Measurements from ENCODE around the gene KIF20A. TPM values are rescaled to one million over a fixed set of nuclear protein-coding genes. Genes with fewer than 3 reads are reported as not detected.
"Not testable (repeated sequence)": the region's sequence is repeated elsewhere in the genome, so short reads cannot be mapped to it uniquely, and the experiment has no call there.

Gene KIF20A
- polyA plus RNA-seq, 10 donors, result 13.8 to 34.5 (median 22.2) TPM

DNA sequence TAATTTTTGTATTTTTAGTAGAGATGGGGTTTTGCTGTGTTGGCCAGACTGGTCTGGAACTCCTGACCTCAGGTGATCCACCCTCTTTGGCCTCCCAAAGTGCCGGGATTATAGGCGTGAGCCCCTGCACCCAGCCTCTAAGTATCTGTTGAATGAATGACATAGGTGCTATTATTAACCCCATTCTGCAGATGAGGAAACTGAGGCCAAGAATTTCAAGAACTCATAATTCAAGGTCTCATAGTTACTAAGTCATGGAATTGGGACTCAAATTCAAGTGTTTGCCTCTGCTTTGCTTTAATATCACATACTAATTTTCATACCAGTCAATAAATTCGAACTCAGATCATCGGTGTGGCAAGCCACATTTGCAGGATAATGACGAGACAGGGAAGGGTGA is 1.9 kb downstream of the KIF20A start:
- no peak for DNase-seq

DNA sequence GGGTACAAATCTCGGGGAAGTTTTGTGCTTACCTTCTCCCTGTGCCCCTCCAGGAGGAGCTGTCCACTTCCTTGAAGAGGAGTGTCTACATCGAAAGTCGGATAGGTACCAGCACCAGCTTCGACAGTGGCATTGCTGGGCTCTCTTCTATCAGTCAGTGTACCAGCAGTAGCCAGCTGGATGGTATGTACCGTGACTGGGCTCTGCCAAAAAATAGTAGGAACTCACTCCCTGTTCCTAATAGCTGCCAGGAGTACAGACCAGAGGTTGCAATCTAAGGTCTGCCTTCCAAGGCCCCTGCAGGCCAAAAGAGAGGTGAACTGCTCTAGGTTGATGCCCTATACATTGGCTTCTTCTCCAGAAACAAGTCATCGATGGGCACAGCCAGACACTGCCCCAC is 3.9 kb downstream of the KIF20A start:
- DNase-seq, result no peak

DNA sequence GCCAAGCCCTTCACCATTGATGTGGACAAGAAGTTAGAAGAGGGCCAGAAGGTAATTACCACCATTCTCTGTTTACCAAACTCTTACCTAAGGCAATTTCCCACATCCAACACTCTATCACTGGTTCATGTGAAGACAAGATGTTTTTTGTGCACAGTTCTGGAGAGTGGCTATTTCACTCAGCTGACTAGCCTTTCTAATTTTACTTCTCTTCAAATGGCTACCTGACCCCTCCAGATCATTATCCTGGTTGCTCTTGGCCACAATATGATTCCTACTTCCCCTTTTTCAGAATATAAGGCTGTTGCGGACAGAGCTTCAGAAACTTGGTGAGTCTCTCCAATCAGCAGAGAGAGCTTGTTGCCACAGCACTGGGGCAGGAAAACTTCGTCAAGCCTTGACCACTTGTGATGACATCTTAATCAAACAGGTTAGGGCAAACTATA is 7.1 kb downstream of the KIF20A start:
- DNase-seq, result no peak

DNA sequence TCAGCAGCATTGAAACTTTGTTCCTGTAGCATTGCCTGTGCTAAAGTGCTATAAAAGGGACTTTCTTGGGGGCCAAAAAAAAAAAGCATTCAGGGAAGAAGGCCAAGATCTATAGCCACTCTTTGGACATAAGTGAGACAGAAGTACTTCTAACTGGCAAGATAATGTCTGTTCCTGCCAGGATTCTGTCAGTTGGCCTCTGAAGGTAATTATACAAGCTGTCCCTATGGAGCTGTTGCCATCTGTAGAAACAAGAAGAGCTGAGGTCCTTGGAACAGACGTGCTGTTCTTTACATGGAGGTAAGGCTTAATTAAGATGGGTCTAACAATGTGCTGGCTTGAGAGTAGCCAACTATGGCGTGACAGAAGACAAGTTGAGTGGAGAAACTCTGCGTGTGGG is 9.7 kb downstream of the KIF20A start:
- DNase-seq, result no peak

DNA sequence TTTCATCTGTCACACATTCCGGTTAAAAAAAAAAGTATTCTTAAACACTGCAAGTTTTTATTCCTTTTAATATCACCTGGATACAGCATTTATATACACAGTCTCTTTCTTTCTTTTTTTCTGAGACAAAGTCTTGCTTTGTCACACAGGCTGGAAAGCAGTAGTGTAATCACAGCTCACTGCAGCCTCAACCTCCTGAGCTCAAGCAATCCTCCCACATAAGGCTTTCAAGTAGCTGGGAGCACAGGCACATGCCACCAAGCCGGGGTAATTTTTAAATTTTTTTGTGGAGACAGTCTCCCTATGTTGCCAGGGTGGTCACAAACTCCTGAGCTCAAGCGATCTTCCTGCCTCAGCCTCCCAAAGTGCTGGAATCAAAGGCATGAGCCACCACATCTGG is 13.9 kb downstream of the KIF20A start:
- DNase-seq, result no peak

DNA sequence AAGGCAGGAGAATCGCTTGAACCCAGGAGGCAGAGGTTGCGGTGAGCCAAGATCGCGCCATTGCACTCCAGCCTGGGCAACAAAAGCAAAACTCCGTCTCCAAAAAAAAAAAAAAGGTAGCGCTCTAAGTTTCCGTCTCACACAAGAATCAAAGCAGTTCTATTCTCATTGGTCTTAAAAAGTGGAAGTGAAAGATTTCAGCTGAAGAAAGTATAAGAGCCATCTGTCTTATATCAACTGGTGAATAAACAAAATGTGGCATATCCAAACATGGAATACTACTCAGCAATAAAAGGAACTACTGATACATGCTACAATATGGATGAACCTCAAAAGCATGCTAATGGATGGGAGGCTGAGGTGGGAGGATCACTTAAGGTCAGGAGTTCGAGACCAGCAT is 14.9 kb downstream of the KIF20A start:
- DNase-seq, result not testable (repeated sequence)

DNA sequence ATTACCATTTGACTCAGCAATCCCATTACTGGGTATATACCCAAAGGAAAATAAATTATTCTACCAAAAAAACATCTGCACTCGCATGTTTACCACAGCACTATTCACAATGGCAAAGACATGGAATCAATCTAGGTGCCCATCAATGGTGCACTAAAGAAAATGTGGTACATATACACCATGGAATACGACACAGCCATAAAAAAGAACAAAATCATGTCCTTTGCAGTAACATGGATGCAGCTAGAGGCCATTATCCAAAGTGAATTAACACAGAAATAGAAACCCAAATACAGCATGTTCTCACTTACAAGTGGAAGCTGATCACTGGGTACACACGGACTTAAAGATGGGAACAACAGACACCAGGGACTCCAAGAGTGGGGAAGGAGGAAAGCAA is 32.1 kb downstream of the KIF20A start:
- DNase-seq, result no peak

DNA sequence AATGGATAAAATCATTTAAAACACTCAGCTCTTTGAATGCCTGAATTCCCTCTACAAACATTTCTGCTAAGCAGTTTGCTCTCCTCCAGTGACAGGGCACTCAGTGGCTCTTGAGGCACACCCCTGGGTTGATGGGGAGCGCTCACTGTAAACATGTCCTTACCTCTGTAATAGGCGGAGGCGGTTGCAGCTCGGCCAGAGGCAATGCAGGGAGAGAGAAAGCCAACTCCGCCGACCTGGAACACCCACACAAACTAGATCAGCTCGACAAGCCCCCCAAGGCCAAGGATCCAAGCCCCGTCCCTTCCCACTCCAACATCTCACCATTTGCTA is 33.9 kb downstream of the KIF20A start:
- no peak for DNase-seq

DNA sequence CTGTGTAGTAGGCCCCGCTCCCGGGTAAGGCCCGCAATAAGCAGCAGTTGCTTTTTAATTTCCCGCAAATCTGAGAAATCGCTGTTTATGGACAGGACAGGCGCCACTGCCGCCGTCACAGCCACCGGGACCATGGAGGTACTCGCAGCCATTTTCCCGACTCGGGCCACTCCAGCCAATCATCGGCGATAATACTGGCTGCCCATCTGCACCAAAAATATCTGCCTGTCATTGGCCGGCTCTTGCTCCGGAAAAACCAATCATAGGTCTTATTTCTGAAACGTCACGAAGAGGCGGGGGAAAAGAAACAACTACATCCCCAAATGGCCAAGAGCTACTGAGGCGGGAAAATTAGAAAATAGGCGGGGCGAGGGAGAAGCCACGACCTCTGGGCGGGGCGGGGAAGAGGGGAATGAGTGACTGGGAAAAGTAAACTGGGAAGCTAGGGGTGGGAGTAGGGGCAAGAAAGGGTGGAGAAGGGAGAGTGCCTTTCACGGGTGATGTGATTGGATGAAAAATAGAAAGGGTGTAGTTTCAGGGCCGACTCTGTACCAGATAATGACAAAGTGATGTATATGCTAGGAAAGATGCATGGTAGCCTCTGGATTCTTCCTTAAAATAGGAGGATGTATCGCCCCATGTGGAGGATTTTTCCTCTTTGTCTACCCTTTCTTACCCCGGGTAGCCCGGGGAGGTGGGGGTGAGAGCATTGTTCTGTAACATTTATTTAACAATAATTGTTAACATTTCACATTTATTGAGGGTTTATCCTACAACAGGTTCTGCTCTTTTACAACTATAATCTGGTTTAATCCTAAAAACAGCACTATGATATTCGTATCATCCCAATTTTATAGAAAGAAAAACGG is 34.5 kb downstream of the KIF20A start, which contains the start of gene CDC23:
Gene CDC23 (minus strand): TSS at position 163 of the 869 bp plus-strand sequence. CDS start 11 bp downstream, at position 152.
- DNase-seq, result peak; percentile 98 to 99 (median 99)

DNA sequence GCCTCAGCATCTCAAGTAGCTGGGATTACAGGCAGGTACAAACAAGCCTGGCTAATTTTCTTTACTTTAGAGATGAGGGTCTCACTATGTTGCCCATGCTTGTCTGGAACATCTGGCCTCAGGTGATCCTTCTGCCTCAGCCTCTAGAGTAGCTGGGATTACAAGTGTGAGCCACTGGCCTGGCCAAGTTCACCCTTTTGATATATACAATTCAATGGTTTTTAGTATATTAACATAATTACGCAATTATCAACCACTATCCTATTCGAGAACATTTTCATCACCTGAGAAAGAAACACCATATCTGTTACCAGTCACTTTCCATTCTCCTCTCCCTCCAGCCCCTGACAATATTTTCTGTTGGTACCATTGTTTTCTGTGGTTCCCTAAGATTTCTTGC is 37.9 kb downstream of the KIF20A start:
- DNase-seq, result no peak

DNA sequence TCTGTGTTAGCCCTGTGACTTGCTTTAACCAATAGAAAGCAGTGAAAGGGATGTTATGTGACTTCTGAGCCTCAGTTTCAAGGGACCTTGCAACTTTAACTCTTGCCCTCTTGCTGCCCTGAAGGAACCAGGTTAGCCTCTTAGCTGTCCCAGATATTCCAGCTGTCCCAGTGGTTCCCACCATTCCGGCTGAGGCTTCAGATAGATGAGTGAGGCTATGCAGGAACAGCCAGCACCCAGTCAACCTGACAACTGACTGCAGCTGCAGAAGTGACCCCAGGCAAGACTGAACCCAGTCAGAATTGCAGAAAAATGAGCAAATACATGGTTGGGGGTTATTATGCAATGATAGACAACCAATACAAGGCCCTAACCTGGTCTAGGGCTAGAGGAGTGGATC is 44.6 kb downstream of the KIF20A start:
- no peak for DNase-seq

DNA sequence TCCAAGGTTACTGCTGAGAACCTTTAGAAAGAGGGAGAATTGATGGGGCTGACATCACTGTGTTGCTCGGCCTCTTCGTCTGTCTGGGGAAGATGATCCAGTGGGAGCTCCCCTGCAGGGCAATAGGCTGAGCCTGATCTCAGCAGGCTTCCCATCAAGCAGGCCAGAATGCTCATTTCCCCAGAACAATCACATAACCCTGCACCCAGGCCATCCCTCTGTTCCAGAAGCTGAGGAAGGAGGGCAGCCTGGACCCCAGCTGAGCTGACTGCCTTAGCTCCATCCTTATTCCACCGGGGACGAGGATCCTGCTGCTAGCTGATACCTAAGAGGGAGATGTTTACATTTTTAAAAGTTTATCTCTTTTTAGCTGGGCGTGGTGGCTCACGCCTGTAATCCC is 45.8 kb downstream of the KIF20A start:
- DNase-seq, result no peak

DNA sequence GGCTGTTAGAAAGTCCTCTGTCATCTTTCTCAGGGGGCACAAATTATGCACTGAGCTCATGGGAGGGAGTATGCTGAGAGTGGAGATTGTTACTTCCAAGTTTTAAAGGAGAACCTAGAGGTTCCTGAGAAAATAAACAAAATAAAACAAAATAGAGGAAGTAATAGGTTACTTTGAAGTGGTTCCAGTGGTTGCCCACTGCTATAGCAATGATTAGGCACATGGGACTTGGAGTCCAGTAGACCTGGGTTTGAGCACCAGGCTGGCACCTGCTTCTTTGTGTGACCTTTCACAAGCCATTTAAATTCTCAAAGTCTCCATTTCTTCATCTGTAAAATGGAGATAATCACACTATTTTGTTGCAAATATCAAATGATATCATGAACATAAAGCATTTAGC is 48.0 kb downstream of the KIF20A start:
- DNase-seq, result no peak

DNA sequence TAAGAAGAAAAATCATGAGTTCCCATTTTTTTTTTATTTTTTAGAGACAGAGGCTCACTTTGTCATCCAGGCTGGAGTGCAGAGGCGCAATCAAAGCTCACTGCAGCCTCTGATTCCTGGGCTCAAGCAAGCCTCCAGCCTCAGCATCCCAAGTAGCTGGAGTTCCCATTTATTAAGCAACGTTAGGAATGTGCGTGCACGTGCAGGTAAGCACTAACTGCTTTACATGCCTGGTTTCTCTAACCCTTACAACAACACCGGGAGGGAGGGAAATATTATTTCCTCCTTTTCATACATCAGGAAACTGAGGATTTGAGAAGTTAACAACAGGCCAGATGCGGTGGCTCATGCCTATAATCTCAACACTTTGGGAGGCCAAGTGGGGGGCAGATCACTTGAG is 50.5 kb downstream of the KIF20A start:
- DNase-seq, result no peak

DNA sequence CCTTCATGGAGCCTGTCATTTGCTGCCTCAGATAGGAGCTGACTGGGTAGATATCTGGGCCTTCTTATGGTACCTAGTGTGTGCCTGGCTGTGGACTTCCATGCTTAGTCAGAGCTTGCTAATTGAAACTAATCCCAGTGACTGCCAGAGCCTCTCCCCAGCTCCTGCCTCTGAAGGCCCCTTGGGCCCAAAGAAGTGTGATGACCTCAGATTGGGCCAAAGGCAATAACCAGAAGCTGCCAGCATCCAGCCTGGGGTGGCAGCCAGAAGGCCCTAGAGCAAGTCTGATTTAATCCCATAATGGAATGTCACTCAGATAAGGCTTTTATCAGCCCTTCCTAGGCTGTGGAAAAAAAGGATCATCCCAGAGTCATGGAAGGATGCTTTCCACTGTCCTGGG is 51.3 kb downstream of the KIF20A start:
- DNase-seq, result no peak

DNA sequence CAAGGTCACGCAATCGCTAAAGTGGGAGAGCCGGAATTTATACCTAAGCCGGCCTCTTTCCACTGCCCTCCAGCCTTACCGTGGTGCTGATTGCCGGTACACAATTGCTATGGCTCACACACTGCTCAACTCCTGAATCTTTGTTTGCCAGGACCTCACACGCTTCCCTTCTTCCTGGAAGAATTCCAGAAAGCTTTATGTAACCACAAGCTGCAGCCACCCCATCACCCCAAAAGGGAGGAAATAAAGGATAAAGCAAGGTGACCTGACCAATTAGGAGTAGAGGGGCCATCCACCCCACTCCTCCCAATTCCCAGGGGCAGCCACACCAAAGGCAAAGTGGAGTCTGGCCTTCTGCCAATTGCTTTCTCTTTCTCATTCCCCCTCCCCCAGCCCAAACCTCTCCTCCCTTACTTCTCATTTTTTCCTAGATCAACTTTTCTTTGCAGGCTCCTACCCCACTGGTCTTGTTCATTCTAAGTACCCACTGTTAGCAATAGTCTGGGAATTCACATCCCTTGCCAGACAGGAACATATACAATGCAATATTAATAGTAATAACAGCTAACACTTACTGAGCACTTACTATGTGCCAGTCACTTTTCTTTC is 52.2 kb downstream of the KIF20A start:
- DNase-seq, result peak in 1 of 3 donors; percentile 15

DNA sequence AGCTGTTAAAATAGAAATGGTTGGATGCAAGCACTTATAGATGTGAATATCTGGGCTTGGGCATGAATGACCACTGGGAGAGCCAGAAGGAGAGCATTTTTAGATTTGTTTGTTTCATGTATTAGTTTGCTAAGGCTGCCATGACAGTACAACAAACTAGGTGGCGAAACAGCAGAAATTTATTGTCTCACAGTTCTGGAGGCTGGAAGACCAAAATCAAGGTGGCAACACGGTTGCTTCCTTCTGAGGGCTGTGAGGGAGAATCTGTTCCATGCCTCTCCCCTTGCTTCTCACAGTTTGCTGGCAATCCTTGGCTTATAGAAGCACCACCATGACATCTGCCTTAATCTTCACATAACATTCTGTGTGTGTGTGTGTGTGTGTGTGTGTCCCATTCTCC is 54.4 kb downstream of the KIF20A start:
- no peak for DNase-seq

DNA sequence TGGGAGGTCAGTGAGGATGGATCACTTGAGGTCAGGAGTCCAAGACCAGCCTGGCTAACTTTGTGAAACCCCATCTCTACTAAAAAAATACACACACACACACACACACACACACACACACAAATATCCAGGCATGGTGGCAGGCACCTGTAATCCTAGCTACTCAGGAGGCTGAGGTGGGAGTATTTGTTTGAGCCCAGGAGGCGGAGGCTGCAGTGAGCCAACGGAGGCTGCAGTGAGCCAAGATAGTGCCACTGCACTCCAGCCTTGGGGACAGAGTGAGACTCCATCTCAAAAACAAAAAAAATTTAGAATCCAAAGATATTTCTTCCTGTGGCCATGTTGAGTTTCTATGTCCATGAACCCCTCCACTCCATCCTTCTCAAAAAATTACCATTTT is 55.7 kb downstream of the KIF20A start:
- no peak for DNase-seq

Other genes with a start within 250 kb of the KIF20A start
- 10 to 100 TPM; 17.1 to 26.6 (median 23.9) TPM for gene FAM13B, start 146.0 kb upstream of the KIF20A start, polyA plus RNA-seq (ENCODE audit: insufficient read length in 10 of 10)
- not detected for gene WNT8A, start 95.1 kb upstream of the KIF20A start, polyA plus RNA-seq (ENCODE audit: insufficient read length in 10 of 10)
- 1 to 10 TPM in 5 of 10 donors, under 1 TPM in 5; 0.44 to 1.5 (median 1.1) TPM for gene NME5, start 39.7 kb upstream of the KIF20A start, polyA plus RNA-seq (ENCODE audit: insufficient read length in 10 of 10)
- gene BRD8, start 482 bp upstream of the KIF20A start, polyA plus RNA-seq (ENCODE audit: insufficient read length in 10 of 10), result 10 to 100 TPM; 32.9 to 77.1 (median 52.1) TPM
- gene CDC23, start 34.2 kb downstream of the KIF20A start, polyA plus RNA-seq (ENCODE audit: insufficient read length in 10 of 10), result 10 to 100 TPM; 28.0 to 42.3 (median 36.8) TPM
- gene GFRA3, start 95.5 kb downstream of the KIF20A start, polyA plus RNA-seq (ENCODE audit: insufficient read length in 10 of 10), result 10 to 100 TPM in 1 of 10 donors, 1 to 10 TPM in 9; 3.7 to 13.7 (median 5.5) TPM
- 1 to 10 TPM; 2.6 to 5.5 (median 4.0) TPM for gene CDC25C, start 152.7 kb downstream of the KIF20A start, polyA plus RNA-seq (ENCODE audit: insufficient read length in 10 of 10)
- 10 to 100 TPM; 30.0 to 41.0 (median 35.3) TPM for gene FAM53C, start 159.2 kb downstream of the KIF20A start, polyA plus RNA-seq (ENCODE audit: insufficient read length in 10 of 10)
- gene KDM3B, start 173.6 kb downstream of the KIF20A start, polyA plus RNA-seq (ENCODE audit: insufficient read length in 10 of 10), result 10 to 100 TPM; 50.2 to 67.6 (median 54.0) TPM

Measured in muscle of back (tissue), 11 donors.